ENCODE results near the gene KIF11.
"Not testable (repeated sequence)": the region's sequence is repeated elsewhere in the genome, so short reads cannot be mapped to it uniquely, and the experiment has no call there.

Gene KIF11

DNA sequence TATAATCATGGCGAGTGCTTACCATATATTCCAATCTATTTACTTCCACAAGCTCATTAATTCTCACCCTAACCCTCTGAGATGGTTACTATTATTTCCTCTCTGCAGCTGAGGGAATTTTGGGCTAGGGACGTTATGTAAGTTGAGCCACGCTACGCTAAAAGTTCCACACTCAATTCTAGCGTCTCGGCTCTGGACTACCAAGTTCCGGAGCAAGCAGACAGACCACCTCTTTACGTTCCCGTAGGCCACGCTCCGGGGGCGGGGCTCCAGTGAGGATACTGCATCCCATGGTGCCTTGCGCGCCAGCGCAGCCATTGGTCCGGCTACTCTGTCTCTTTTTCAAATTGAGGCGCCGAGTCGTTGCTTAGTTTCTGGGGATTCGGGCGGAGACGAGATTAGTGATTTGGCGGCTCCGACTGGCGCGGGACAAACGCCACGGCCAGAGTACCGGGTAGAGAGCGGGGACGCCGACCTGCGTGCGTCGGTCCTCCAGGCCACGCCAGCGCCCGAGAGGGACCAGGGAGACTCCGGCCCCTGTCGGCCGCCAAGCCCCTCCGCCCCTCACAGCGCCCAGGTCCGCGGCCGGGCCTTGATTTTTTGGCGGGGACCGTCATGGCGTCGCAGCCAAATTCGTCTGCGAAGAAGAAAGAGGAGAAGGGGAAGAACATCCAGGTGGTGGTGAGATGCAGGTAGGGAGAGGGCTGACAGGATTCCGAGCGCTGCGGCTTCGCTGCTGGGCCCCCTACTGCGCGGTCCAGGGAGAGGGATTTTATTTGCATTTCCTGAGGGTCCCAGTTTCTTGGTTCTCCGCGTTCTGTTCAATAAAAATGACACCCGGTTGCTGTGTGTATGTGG is at the start of gene KIF11:
KIF11 (plus strand) TSS at position 370 of the 858 bp plus-strand sequence; CDS start at position 616, 246 bp downstream.
- peak; percentile 92 to 97 for DNase-seq (ENCODE audit: low read depth in 1 of 2, low spot score in 1 of 2)

DNA sequence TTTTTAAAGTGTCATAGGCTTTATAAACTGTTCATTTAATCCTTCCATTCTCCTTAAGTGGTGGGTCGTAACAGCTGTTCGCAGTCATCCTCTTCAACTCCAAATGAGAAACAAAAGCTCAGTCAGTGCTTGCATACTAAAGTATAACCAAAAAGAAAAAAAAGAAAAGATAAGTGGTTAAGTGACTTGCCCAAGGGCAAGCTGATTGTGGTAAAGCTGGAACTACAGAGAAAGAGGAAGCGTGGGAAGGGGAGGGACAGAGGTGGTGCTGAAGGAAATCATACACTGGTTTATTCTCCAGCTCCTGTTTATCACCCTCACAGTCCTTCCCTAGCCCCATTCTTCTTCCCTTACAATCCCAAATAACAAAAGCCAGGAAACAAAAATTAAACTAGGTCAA is 48.6 kb upstream of the KIF11 start:
- no peak for DNase-seq (ENCODE audit: low read depth in 1 of 2, low spot score in 1 of 2)

DNA sequence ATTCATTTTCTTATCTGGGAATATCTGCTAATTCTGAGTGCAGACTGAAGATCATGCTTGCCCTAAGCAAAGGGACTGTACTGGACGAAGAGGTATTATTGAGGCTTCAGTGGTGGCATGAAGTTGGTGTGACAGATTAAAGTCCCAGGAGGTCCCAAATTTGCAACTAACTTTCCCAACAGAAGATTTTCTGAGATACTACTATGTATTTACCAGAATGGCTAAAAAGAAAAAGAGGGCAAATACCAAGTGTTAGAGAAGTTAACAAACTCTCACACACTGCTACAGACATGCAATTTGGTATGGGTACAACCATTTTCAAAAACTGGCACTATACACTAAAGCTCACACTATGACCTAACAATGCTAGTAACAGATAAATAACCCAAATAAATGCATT is 47.4 kb upstream of the KIF11 start:
- DNase-seq (ENCODE audit: low read depth in 1 of 2, low spot score in 1 of 2): no peak

DNA sequence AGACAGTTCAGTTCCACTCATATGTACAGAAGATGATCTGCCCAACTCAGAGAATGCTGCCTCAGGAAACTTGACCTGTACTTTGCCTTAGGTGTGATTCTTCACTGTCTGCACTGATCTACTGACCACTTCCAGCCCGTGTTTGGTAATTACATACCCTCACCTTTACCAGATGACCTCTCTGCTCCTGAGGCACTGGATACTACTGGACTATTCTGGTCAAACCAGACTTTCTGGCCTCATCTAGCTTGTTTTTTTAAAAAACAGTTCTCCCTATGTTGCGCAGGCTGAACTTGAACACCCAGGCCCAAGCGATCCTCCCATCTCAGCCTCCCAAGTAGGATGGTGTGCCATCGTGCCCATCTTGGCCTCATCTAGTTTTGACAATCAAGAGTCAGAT is 45.3 kb upstream of the KIF11 start:
- no peak for DNase-seq (ENCODE audit: low read depth in 1 of 2, low spot score in 1 of 2)

DNA sequence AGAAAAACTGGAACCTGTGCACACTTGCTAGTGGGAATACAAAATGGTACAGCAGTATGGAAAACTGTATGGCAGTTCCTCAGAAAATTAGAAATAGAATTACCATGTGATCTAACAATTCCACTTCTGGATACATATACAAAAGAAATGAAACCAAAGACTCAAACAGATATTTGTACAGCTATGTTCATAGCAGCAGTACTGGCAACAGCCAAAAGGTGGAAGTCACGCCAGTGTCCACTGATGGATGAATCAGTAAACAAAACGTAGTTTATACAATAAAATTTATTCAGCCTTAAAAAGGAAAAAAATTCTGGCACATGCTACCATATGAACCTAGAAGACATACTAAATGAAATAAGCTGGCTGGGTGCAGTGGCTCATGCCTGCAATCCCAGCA is 42.0 kb upstream of the KIF11 start:
- DNase-seq (ENCODE audit: low read depth in 1 of 2, low spot score in 1 of 2): no peak

DNA sequence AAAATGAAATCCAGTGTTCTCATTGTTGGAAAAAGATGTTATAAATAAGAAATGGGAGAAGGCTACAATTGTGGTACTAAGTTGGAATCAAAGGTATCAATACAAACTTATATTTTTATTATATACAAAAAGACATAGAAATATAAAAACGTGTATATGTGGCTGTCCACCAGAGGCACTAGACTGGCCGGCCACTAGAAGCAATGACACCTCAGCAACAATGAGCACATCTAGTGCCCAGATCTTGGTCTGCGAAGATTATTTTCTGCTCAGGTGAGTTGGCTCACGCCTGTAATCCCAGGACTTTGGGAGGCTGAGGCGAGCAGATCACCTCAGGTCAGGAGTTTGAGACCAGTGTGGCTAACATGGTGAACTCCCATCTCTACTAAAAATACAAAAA is 40.6 kb upstream of the KIF11 start:
- no peak for DNase-seq (ENCODE audit: low read depth in 1 of 2, low spot score in 1 of 2)

DNA sequence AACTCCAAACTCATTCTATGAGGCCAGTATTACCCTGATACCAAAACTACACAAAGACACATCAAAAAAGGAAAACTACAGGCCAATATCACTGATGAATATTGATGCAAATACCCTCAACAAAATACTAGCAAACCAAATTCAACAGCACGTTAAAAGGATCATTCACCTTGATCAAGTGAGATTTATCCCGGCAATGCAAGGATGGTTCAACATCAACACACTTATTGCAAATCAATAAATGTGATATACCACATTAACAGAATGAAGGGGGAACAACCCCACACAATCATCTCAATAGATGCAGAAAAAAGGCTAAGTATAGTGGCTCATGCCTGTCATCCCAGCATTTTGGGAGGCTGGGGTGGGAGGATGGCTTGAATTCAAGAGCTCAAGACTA is 39.0 kb upstream of the KIF11 start:
- DNase-seq (ENCODE audit: low read depth in 1 of 2, low spot score in 1 of 2): no peak

DNA sequence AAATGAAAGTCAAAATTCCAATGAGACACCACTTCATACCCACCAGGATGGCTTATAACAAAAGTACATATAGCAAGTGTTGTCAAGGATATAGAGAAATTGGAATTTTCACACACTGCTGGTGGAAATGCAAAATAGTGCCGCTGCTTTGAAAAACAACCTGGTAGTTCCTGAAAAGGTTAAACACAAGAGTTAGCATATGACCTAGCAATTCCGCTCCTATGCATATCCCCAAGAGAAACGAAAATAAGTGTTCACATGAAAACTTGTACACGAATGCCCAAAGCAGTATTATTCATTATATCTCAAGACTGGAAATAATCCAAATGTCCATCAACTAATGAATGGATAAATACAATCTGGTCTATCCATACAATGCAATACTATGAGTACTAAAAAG is 33.9 kb upstream of the KIF11 start:
- DNase-seq (ENCODE audit: low read depth in 1 of 2, low spot score in 1 of 2): no peak

DNA sequence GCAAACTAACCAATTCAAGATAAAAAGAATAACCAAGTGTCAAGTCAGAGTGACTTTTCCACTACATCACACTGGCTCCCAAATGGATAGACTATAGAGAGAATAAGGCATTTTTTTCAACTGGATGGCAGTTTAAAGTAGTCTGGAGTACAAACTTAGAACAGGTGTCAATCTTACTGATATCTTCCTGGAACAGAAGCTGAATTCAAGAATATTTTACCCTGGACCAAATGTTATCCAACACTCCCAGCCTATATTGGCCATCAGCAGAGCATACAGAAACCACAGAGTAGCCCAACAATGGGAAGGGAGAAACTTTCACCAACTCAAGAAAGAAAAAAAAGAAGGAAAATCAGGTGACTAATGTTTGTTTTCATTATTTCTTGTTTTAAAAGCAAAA is 30.5 kb upstream of the KIF11 start:
- DNase-seq (ENCODE audit: low read depth in 1 of 2, low spot score in 1 of 2): no peak

DNA sequence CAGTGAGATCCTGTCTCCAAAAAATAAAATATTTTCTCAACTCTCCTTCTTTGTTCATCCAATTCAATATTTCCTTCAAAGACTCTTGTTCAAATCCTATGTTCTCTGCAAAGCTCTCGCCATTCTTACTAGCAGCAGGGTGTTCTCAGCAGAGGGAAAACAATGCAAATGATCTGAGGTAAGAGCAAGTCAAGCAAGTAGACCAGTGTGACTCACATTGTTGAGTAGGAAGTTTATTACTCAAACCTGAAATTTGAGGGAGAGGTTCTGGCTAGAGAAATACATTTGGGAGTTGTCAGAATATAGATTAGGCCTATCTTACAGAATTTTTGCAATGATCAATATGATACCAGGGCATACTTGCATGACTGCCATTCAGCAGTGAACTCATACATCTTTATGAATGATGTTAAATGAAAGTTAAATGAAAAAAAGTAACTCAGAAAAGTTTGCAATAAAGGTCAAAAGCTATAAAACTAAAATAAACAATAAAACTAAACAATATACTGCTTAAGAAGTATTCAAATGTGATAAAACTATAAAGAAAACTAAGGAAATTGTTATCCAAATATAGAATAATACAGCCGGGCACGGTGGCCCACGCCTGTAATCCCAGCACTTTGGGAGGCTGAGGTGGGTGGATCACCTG is 24.9 kb upstream of the KIF11 start:
- no peak for DNase-seq (ENCODE audit: low read depth in 1 of 2, low spot score in 1 of 2)

DNA sequence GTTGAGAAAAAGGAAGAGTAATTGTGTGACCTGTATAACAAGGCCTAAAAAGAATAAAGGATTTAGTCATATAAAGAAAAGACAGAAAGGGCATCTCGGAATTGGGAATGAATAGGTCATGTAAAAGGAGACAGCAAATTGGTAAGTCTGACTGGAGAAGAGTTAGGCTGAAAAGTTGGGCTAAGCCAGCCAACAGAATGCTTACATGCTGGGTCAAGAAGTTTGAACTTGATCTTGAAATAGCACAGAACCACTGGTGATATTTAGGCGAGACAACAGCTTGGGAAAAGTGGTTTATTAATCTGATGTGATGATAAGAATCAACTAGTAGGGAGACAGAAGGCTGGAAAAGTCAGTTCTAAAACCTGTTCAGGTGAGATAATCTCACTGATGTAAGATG is 23.9 kb upstream of the KIF11 start:
- DNase-seq (ENCODE audit: low read depth in 1 of 2, low spot score in 1 of 2): no peak

DNA sequence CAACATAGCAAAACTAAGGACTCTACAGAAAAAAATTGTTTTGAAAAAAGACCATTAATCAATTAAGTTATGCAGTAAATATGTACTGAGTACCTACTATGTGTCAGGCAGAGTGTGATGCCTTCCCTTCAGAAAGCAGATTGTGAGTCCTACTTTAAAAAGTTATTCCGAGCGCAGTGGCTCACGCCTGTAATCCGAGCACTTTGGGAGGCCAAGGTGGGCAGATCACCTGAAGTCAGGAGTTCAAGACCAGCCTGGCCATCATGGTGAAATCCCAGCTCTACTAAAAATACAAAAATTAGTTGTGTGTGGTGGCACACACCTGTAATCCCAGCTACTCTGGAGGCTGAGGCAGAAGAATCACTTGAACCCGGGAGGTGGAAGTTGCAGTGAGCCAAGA is 23.3 kb upstream of the KIF11 start:
- DNase-seq (ENCODE audit: low read depth in 1 of 2, low spot score in 1 of 2): not testable (repeated sequence)

DNA sequence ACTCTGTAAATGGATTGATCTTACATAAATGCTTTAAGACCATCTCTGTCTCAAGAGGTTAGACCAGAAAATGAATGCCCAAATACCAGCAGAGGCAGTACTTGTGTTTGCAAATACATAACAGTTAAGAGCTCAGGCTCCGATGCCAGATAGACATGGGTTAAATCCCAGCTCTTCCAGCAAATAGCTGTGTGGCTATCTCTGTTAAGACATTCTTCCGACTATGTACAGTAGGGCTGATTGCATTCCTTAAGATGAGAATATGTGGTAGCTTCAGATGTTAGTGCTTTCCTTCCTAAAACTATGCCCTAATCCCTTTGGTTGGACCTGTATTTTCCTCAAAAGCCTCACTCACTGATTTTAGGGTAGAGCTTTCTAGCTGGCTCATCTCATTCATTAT is 21.3 kb upstream of the KIF11 start:
- no peak for DNase-seq (ENCODE audit: low read depth in 1 of 2, low spot score in 1 of 2)

DNA sequence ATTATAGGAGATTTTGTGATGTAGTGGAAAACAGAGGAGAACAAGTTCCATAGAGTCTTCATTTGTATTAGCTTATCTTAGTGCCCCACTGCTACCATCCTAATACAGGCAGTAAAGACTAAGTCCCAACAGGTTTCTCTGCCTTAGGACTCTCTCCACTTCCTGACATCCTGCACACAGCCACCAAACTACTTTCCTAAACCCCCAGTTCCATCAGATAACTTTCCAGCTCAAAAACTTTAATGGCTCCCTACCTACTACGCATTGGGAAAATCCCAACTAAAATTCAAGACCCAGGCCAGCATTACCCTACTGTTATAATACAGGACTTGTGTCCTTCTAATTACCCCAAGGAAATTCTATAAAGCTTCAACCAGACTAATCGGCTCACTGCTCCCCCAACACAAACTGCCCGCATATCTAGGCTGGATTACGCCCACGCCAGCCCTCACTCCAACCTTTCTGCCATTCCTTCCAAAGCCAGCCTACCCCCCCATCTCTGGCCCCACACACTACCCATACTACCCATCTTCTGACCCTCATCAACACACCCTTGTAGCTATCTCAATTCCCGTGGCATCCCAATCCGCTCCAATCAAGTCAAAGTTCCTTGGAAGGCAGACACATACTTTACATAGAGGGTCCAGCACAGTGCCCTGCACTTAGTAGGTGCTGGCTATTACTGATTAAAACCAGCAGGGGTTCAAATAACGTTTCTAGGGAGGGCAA is 20.4 kb upstream of the KIF11 start:
- no peak for DNase-seq (ENCODE audit: low read depth in 1 of 2, low spot score in 1 of 2)

DNA sequence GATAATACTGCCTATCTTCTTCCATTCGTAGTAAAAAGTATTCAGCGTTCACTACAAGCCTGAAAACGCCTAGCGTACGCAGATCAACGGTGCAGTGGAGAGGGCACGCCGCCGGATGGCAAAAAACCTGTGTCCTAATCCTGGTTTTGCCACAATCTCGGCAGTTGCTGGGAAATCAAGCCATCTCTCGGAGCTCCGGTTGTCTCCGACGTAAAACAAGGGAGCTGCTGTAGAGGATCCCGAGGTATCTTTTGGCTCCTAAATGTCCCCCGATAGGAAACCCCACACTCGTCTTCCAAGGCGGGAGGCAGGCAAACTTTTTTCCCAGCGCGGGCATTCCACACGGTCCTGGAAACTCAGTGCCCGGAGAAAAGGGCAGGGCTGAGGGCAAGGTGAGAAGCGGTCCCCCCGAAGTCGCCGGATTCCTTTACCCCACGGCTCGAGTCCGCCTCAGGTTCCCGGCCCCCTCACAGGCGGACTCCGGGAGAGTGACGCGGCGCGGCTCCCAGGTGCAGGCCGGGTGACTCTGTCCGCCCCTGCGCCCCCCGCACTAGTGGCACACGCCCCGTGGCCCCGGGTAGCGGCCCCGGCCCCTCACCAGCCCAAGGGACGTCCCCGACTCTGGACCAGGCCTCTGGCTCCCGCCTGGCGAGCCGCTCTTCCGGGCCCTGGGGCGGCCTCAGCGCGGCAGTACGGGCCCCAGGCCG is 19.7 kb upstream of the KIF11 start:
- peak in 1 of 2 donors; percentile 24 for DNase-seq (ENCODE audit: low read depth in 1 of 2, low spot score in 1 of 2)

DNA sequence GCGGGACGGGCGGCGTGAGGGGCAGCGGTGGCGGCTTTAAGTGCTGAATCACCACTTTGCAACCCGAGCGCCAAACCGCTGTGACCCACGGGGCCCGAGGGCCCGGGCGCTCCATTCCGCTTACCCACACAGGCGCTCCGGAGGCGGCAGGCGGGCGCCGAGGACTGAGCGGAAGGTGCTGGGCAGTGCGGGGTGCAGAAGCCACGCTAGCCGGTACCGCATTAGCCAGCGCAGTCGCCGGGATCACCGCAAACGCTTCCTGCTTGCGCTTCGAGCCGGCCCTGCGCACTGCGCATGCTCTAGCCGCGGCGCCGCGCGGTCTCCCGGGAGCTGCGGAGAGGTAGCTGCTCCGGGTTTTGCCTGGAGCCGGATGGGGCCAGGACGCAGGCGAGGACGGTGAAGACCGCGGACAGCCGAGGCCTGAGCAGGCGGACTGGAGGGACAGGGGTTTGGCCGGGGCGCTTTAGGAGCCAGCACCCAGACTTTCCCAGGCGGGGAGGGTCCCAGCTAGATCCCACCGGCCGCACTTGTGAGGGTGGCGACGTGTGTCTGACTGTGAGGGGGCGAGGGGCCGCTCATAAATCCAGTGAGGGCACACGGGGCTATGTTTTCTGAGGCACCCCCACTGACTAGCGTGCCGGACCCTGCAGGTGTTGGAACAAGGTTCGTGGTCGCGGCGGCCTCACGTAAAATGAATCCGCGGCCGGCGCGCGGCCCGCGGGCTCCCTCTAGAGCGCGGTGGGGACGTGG is 19.0 kb upstream of the KIF11 start, which contains the start of gene IDE:
IDE (minus strand) TSS at position 296 of the 750 bp plus-strand sequence; CDS start at position 222, 74 bp downstream.
- peak; percentile 70 for DNase-seq (ENCODE audit: low read depth in 1 of 2, low spot score in 1 of 2)

DNA sequence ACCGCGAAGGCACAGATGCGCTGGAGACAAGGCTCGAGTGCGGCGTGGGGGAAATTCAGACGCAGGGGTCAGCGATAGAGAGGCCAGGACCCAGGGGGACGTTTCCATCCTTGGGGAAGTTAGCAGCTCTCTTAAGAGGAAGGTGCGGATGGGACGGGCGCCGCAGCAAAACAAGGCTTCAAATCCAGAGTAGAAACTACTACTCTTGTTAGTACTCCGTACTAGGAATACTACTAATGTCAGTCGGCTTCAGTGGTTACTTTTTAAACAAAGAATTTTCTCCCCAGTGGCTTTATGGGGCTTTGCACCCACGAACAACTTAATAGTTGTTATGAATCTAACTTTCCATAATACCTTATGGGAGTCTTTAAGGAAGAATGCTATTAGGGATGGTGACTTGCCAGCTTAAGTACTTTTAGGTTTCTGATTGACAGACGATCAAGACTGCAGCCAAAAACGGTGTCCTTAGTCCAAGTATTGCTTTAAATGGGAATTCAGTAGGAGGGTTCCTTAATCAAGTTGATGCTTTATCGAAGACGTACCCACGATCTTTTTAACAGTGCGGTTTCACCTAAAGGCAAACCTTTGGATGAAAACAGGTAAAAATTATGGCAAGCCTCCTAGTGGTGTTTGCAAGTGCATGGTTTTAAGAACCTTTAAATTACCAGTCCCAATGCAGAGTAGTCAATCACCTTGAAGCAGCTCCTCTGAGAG is 18.2 kb upstream of the KIF11 start:
- DNase-seq (ENCODE audit: low read depth in 1 of 2, low spot score in 1 of 2): no peak

DNA sequence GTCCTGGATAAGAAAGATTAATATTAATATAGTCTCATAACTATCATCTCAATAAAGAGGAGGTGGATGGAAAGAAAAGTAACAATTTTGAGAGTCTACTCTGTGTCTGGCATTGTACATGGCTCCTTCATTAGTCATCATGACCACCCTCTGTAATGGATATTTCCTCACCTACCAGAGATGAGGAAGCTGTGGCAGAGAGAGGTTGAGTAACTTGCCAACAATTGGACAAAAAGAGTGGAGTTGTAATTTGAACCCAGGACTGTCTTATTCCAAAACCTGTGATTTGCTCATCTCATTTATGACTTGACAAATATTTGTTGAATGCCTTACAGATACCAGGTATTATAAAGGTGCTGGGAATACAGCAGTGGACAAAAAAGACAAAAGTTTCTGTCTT is 17.0 kb upstream of the KIF11 start:
- DNase-seq (ENCODE audit: low read depth in 1 of 2, low spot score in 1 of 2): no peak

DNA sequence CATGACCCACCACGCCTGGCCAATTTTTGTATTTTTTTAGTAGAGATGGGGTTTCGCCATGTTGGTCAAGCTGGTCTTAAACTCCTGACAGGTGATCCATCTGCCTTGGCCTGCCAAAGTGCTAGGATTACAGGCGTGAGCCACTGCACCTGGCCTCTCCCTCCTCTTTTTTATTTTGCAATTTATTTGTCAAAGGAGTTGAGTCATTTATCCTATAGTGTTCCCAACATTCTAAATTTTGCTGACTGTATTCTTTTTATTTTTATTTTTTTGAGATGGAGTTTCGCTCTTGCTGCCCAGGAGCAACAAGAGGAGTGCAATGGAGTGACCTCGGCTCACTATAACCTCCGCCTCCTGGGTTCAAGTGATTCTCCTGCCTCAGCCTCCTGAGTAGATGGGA is 10.6 kb upstream of the KIF11 start:
- DNase-seq (ENCODE audit: low read depth in 1 of 2, low spot score in 1 of 2): not testable (repeated sequence)

Measured in activated CD4-positive, alpha-beta T cell treated with anti-CD3 and anti-CD28 coated beads, Interleukin-2, amount 50 U/mL, for 24 hours (primary cell).